GM12801 (cell line): Measurements from ENCODE around the gene PSMD8.

ENCODE experiments used
- TF ChIP-seq, protein P1 (sequence below): IDR thresholded peaks from one replicate; pipeline ENCODE4 v1.5.1; 2011; ENCODE audit warnings: control low read depth; ENCODE audit not compliant: insufficient read length; ENCODE audit errors: extremely low read depth

PSMD8 gene

DNA sequence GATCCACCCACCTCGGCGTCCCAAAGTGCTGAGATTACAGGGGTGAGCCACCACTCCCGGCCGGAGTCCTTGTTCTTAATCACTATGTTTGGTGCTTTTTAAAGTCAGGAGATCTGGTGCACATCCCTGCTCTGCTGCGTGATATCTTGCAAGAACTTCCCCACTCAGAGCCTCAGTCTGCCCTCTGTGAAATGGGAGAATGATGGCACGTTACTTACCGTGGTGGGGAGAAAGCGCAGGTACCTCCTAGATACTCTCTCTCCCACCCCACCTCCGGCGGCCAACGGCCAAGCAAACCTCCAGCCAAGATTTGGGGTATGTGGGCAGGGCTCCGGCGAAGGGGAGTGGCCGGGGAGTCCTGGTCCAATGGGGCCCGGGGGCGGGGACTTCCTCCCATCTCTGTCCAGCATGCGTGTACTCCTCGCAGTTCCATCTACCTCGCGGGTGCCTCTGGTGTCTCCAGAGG, 58.9 kb downstream of the PSMD8 start, which contains the start of gene RYR1:
TSS of gene RYR1 (plus strand) at position 424 of the 466 bp plus-strand sequence. CDS start 139 bp downstream, outside the sequence.
- TF ChIP-seq, protein P1, sequence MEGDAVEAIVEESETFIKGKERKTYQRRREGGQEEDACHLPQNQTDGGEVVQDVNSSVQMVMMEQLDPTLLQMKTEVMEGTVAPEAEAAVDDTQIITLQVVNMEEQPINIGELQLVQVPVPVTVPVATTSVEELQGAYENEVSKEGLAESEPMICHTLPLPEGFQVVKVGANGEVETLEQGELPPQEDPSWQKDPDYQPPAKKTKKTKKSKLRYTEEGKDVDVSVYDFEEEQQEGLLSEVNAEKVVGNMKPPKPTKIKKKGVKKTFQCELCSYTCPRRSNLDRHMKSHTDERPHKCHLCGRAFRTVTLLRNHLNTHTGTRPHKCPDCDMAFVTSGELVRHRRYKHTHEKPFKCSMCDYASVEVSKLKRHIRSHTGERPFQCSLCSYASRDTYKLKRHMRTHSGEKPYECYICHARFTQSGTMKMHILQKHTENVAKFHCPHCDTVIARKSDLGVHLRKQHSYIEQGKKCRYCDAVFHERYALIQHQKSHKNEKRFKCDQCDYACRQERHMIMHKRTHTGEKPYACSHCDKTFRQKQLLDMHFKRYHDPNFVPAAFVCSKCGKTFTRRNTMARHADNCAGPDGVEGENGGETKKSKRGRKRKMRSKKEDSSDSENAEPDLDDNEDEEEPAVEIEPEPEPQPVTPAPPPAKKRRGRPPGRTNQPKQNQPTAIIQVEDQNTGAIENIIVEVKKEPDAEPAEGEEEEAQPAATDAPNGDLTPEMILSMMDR: no peak
